OCI-LY3 (cell line): ENCODE measurements around the gene POU2AF1.
A peak's percentile ranks its signal among the peaks of the same experiment; 100 is the strongest.

Source experiments
- H2AFZ ChIP-seq: fragments of 200-600, 300-600 bp; shearing (Covaris generic); 2 replicates; pipeline ENCODE4 v1.6.0; 2014; ENCODE audit warnings: antibody characterized with exemption, low read depth, low read length
- H3K27ac ChIP-seq: fragments of 200-600, 300-600 bp; sonication (generic); 2 replicates; pipeline ENCODE4 v1.5.1; 2014; ENCODE audit warnings: mild to moderate bottlenecking, low read length, moderate library complexity, mixed read lengths
- H3K27me3 ChIP-seq: fragments of 200-600, 300-600 bp; sonication (generic); 2 replicates; pipeline ENCODE4 v1.6.1; 2014; ENCODE audit warnings: low read depth, low read length, mixed read lengths
- H3K36me3 ChIP-seq: fragments of 200-600, 300-600 bp; sonication (generic); replicated peaks from 2 replicates; pipeline ENCODE3; 2014; ENCODE audit warnings: low read depth, low read length, mixed read lengths
- H3K4me1 ChIP-seq: fragments of 300-600, 200-600 bp; sonication (generic); 2 replicates; pipeline ENCODE4 v1.6.1; 2014; ENCODE audit warnings: low read length, mixed read lengths
- H3K4me2 ChIP-seq: fragments of 200-600, 300-600 bp; sonication (generic); 2 replicates; pipeline ENCODE4 v1.6.1; 2014; ENCODE audit warnings: low read length, mixed read lengths
- H3K4me3 ChIP-seq: fragments of 300-600, 200-600 bp; sonication (generic); 2 replicates; pipeline ENCODE4 v1.5.1; 2014; ENCODE audit warnings: antibody characterized with exemption, mild to moderate bottlenecking, low read length, moderate library complexity
- H3K79me2 ChIP-seq: fragments of 300-600, 200-600 bp; shearing (Covaris generic); 2 replicates; pipeline ENCODE4 v1.6.1; 2014; ENCODE audit warnings: mild to moderate bottlenecking, low read length, mixed read lengths
- H3K9ac ChIP-seq: fragments of 300-600, 200-600 bp; shearing (Covaris generic); 2 replicates; pipeline ENCODE4 v1.6.0; 2014; ENCODE audit warnings: mild to moderate bottlenecking, low read length, moderate library complexity
- H3K9me3 ChIP-seq: fragments of 200-600, 300-600 bp; shearing (Covaris generic); 2 replicates; pipeline ENCODE4 v1.6.1; 2014; ENCODE audit warnings: low read length, mixed read lengths; ENCODE audit not compliant: insufficient read depth
- H4K20me1 ChIP-seq: fragments of 200-600, 300-600 bp; sonication (generic); 2 replicates; pipeline ENCODE4 v1.6.1; 2016; ENCODE audit warnings: low read length, mixed read lengths; ENCODE audit not compliant: insufficient read depth
- EZH2phosphoT487 ChIP-seq: fragments of 200-600 bp; shearing (Covaris generic); IDR thresholded peaks from 2 replicates; pipeline ENCODE4 v1.6.1; 2018; ENCODE audit warnings: antibody characterized with exemption, mixed run types, low read depth
- TF ChIP-seq, protein P1 (sequence below): fragments of 200-600, 300-600 bp; sonication (generic); IDR thresholded peaks from 2 replicates; pipeline ENCODE4 v1.5.1; 2014; ENCODE audit warnings: antibody characterized with exemption, low read length, low read depth

Gene POU2AF1

DNA sequence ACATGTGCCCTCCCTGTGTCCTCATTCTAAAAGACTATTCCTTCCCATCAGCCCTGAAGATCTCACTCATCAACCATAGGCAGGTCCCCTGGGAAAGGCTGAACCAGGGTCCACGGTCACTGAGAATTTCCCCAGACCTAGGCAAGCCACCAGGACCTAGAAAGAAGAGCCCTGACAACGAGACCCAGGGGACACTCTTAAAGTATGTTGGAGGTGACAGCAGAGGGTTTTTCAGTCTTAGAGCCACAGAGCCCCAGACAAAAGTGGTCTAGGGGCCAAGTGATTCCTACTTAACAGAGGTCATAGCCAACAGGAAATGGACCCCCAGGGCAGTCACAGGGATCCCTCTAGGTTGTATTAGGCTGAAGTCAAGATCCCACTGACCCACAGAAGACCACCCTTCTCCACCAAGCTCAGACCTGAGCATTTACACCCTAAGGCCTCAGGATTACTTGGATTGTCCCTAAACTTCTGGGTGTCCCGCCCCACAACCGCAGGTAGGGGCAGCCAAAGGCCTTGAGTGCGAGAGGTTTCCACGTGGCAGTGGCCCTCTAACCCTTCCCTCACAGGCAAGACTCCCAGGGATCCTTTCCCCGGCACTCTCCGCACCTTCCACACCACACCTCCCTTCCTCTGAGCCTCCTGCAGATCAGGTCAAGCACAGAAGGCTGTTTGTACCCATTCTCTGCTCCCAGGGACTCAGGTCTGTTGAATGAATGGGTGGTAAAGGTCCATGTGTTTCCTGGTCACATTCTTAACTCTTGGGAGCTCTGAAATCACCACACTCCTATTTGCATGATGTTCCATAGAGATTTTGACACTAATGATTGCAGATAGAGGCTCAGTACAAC lies 12.3 kb downstream of the POU2AF1 start:
- Histone ChIP-seq H3K9ac (peak overlapping the region; percentile 87), H3K4me2 (peak overlapping the region; percentile 85), H3K36me3 (peaks cover 89% of the 10 kb centered on the region), H3K9me3 (no peaks in the 10 kb centered on the region), H3K27me3 (no peaks in the 10 kb centered on the region), H3K79me2 (peaks cover 100% of the 10 kb centered on the region), H3K4me3 (peak overlapping the region; percentile 27), H3K27ac (peak overlapping the region; percentile 99), H3K4me1 (peaks cover 99% of the 10 kb centered on the region), H4K20me1 (no peaks in the 10 kb centered on the region), H2AFZ (no peak overlapping the region)
- TF ChIP-seq, protein P1, sequence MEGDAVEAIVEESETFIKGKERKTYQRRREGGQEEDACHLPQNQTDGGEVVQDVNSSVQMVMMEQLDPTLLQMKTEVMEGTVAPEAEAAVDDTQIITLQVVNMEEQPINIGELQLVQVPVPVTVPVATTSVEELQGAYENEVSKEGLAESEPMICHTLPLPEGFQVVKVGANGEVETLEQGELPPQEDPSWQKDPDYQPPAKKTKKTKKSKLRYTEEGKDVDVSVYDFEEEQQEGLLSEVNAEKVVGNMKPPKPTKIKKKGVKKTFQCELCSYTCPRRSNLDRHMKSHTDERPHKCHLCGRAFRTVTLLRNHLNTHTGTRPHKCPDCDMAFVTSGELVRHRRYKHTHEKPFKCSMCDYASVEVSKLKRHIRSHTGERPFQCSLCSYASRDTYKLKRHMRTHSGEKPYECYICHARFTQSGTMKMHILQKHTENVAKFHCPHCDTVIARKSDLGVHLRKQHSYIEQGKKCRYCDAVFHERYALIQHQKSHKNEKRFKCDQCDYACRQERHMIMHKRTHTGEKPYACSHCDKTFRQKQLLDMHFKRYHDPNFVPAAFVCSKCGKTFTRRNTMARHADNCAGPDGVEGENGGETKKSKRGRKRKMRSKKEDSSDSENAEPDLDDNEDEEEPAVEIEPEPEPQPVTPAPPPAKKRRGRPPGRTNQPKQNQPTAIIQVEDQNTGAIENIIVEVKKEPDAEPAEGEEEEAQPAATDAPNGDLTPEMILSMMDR, result no peak
- no peak for TF ChIP-seq EZH2phosphoT487

DNA sequence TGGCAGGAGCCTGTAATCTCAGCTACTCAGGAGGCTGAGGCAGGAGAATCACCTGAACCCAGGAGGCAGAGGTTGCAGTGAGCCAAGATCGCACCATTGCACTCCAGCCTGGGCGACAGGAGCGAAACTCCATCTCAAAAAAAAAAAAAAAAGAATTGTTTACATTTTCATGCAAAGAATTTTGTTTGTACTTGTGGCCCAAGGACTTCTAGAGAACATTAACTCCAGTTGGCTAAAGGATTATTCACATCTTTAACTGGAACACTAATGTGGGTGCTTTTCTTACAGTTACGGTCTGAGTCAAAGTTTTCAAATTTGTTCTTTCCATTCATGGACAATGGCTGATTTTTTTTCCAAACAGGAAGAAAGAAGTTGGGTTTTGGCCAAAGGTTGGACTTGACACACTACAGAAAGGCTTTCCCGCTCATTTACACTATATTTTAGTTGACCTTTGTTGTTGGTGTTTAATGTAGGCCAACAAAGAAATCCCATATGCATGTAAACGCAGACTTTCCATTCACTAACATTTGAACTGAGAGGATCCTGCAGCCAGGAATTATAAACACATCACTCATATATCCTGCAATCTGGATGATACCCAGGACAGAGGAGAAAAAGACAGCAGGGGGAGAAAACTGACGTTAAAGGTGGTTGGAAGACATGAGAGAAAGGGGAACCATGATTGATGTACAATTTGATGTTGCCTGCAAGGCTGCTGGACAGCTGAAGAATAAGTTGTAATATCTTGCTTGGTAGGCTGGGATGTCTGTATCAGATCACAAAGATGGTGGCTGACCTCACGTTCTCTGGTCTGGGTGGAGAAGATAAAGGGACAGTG lies 13.1 kb downstream of the POU2AF1 start:
- Histone ChIP-seq H3K9ac (peak overlapping the region; percentile 87), H3K27ac (peak overlapping the region; percentile 99), H3K4me1 (peaks cover 99% of the 10 kb centered on the region), H3K79me2 (peaks cover 100% of the 10 kb centered on the region), H4K20me1 (no peaks in the 10 kb centered on the region), H3K36me3 (peaks cover 89% of the 10 kb centered on the region), H3K9me3 (no peaks in the 10 kb centered on the region), H3K4me3 (no peak overlapping the region), H2AFZ (no peak overlapping the region), H3K27me3 (no peaks in the 10 kb centered on the region), H3K4me2 (peak overlapping the region; percentile 85)
- TF ChIP-seq, protein P1, result no peak
- TF ChIP-seq EZH2phosphoT487, result no peak

DNA sequence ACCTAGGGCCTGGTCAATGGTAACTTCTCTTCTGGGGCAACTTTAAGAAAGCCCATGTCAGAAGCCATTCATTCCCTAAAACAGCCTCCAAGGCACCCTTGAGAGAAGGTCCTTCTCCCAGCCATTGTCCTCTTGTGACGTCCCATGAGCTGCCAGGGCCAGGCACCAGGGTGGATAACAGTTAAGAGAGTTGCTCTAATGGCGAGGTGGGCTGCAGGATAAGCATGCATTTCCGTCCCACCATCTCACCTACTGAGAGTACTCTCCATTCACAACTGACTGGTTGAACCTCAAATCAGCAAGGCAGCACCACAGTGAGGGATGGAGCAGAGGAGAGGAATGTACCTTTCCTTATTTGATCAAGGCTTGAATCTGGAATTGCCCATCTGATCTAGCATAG lies 14.6 kb downstream of the POU2AF1 start:
- H3K9me3 ChIP-seq, result no peaks in the 10 kb centered on the region
- TF ChIP-seq, protein P1, result no peak
- TF ChIP-seq EZH2phosphoT487, result no peak
- H4K20me1 ChIP-seq, result peaks cover 10% of the 10 kb centered on the region; the same call in 1 of the 2 replicates
- H2AFZ ChIP-seq, result no peak overlapping the region
- H3K4me1 ChIP-seq, result peaks cover 99% of the 10 kb centered on the region
- peak overlapping the region; percentile 87 for H3K9ac ChIP-seq
- H3K27ac ChIP-seq, result peak overlapping the region; percentile 99
- no peaks in the 10 kb centered on the region for H3K27me3 ChIP-seq
- H3K36me3 ChIP-seq, result peaks cover 89% of the 10 kb centered on the region
- H3K4me2 ChIP-seq, result peak overlapping the region; percentile 85
- H3K79me2 ChIP-seq, result peaks cover 99% of the 10 kb centered on the region
- peak overlapping the region; percentile 70 for H3K4me3 ChIP-seq

DNA sequence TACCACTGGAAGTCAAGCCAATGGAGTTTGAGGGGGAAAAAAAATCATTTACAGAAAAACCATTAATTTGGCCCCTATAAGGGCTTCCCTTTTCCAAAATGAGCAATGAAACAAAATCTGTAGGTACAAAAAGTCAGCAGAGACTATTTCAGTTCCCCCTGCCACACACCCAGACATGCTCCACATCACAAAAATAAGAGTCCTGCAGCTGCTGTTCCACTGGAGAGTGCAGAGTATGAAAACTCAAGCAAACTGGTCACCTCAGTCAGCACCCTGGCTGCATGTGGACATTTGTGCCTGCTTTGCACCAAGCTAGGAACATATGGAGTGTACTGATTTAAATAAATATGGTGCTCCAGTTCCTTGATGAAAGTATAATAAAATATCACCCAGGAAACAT lies 15.1 kb downstream of the POU2AF1 start:
- no peaks in the 10 kb centered on the region for H3K27me3 ChIP-seq
- H3K4me2 ChIP-seq, result peak overlapping the region; percentile 85
- H2AFZ ChIP-seq, result no peak overlapping the region
- H4K20me1 ChIP-seq, result peaks cover 15% of the 10 kb centered on the region; the same call in 1 of the 2 replicates
- no peaks in the 10 kb centered on the region for H3K9me3 ChIP-seq
- peak overlapping the region; percentile 70 for H3K4me3 ChIP-seq
- TF ChIP-seq, protein P1, result no peak
- TF ChIP-seq EZH2phosphoT487, result no peak
- peaks cover 99% of the 10 kb centered on the region for H3K4me1 ChIP-seq
- H3K36me3 ChIP-seq, result peaks cover 89% of the 10 kb centered on the region
- peaks cover 99% of the 10 kb centered on the region for H3K79me2 ChIP-seq
- peak overlapping the region; percentile 87 for H3K9ac ChIP-seq
- H3K27ac ChIP-seq, result peak overlapping the region; percentile 99
